ENCODE data around the gene ATL1. TPM values are rescaled to one million over a fixed set of nuclear protein-coding genes. Genes with fewer than 3 reads are reported as not detected.
"Not testable (repeated sequence)": the region's sequence is repeated elsewhere in the genome, so short reads cannot be mapped to it uniquely, and the experiment has no call there.

ATL1 gene
- total RNA-seq, 6 experiments from 2014 or later: 0.35 to 0.92 (median 0.48) TPM

- no peaks in the 10 kb centered on the region for H3K9me3 Mint-ChIP-seq
- peaks cover 17% of the 10 kb centered on the region for H3K36me3 Mint-ChIP-seq (ENCODE audit: low read depth)
- no peak for TF ChIP-seq CTCF (IDR thresholded peaks at IDR 0.05)
- no peak overlapping the region for H3K4me3 Mint-ChIP-seq
- H3K27me3 Mint-ChIP-seq (ENCODE audit: insufficient read depth): peaks cover 2% of the 10 kb centered on the region; the same call in 1 of the 2 replicates
- no peak overlapping the region for H3K27ac Mint-ChIP-seq
- H3K4me1 Mint-ChIP-seq (ENCODE audit: low read depth): peaks cover 68% of the 10 kb centered on the region
- DNase-seq: no peak
Measured at GRCh38 chr14:50649691-50650090, 89.7 kb downstream of the ATL1 start.

GRCh38 chr14:50656776-50657175 lies 96.8 kb downstream of the ATL1 start:
- no peak for DNase-seq
- peaks cover 63% of the 10 kb centered on the region for H3K4me1 Mint-ChIP-seq (ENCODE audit: low read depth)
- no peak overlapping the region for H3K27ac Mint-ChIP-seq

GRCh38 chr14:50657753-50658152 lies 97.8 kb downstream of the ATL1 start:
- no peaks in the 10 kb centered on the region for H3K9me3 Mint-ChIP-seq
- TF ChIP-seq CTCF (IDR thresholded peaks at IDR 0.05): no peak
- H3K4me3 Mint-ChIP-seq: peak overlapping the region; percentile 82
- H3K27ac Mint-ChIP-seq: peak overlapping the region; percentile 79
- peaks cover 56% of the 10 kb centered on the region for H3K4me1 Mint-ChIP-seq (ENCODE audit: low read depth)
- H3K36me3 Mint-ChIP-seq (ENCODE audit: low read depth): peaks cover 29% of the 10 kb centered on the region
- no peaks in the 10 kb centered on the region; the same call in 1 of the 2 replicates for H3K27me3 Mint-ChIP-seq (ENCODE audit: insufficient read depth)
- DNase-seq: no peak

More at GRCh38 chr14:50656776-50657175, 96.8 kb downstream of the ATL1 start:
- H3K27me3 Mint-ChIP-seq (ENCODE audit: insufficient read depth): no peaks in the 10 kb centered on the region; the same call in 1 of the 2 replicates
- no peak overlapping the region for H3K4me3 Mint-ChIP-seq
- H3K36me3 Mint-ChIP-seq (ENCODE audit: low read depth): peaks cover 33% of the 10 kb centered on the region
- no peaks in the 10 kb centered on the region for H3K9me3 Mint-ChIP-seq
- TF ChIP-seq CTCF (IDR thresholded peaks at IDR 0.05): no peak

GRCh38 chr14:50658203-50658602 lies 98.3 kb downstream of the ATL1 start:
- peak; percentile 53 for DNase-seq
- peak overlapping the region; percentile 79 for H3K27ac Mint-ChIP-seq
- H3K4me1 Mint-ChIP-seq (ENCODE audit: low read depth): peaks cover 59% of the 10 kb centered on the region
- H3K4me3 Mint-ChIP-seq: peak overlapping the region; percentile 82
- H3K27me3 Mint-ChIP-seq (ENCODE audit: insufficient read depth): no peaks in the 10 kb centered on the region; the same call in 1 of the 2 replicates
- no peaks in the 10 kb centered on the region for H3K9me3 Mint-ChIP-seq
- peaks cover 32% of the 10 kb centered on the region for H3K36me3 Mint-ChIP-seq (ENCODE audit: low read depth)
- no peak for TF ChIP-seq CTCF (IDR thresholded peaks at IDR 0.05)

- H3K27me3 Mint-ChIP-seq (ENCODE audit: insufficient read depth): no peaks in the 10 kb centered on the region; the same call in 1 of the 2 replicates
- H3K4me1 Mint-ChIP-seq (ENCODE audit: low read depth): peaks cover 65% of the 10 kb centered on the region
- no peak for DNase-seq
- no peak for TF ChIP-seq CTCF (IDR thresholded peaks at IDR 0.05)
- peaks cover 40% of the 10 kb centered on the region for H3K36me3 Mint-ChIP-seq (ENCODE audit: low read depth)
- H3K27ac Mint-ChIP-seq: peak overlapping the region; percentile 79
- H3K9me3 Mint-ChIP-seq: no peaks in the 10 kb centered on the region
- H3K4me3 Mint-ChIP-seq: peak overlapping the region; percentile 82; the same call in 1 of the 2 replicates
Measured at GRCh38 chr14:50659327-50659974, 99.5 kb downstream of the ATL1 start.

- H3K27ac Mint-ChIP-seq; H3K9me3 Mint-ChIP-seq; H3K4me3 Mint-ChIP-seq; DNase-seq; H3K27me3 Mint-ChIP-seq (ENCODE audit: insufficient read depth): not testable (repeated sequence)
- Mint-ChIP-seq H3K36me3 (ENCODE audit: low read depth) (peaks cover 48% of the 10 kb centered on the region), H3K4me1 (ENCODE audit: low read depth) (peaks cover 39% of the 10 kb centered on the region)
Measured at GRCh38 chr14:50664579-50664978, 104.6 kb downstream of the ATL1 start.

GRCh38 chr14:50665300-50665699 lies 105.4 kb downstream of the ATL1 start:
- H3K27me3 Mint-ChIP-seq (ENCODE audit: insufficient read depth); H3K27ac Mint-ChIP-seq; DNase-seq; H3K4me3 Mint-ChIP-seq; H3K9me3 Mint-ChIP-seq: not testable (repeated sequence)
- Mint-ChIP-seq H3K36me3 (ENCODE audit: low read depth) (peaks cover 41% of the 10 kb centered on the region), H3K4me1 (ENCODE audit: low read depth) (peaks cover 32% of the 10 kb centered on the region)
